NT2/D1 (cell line): Measurements from ENCODE around the gene RAPGEF6.
"Not testable (repeated sequence)": the region's sequence is repeated elsewhere in the genome, so short reads cannot be mapped to it uniquely, and the experiment has no call there.

Experiments used
- DNase-seq: peaks from one replicate; pipeline ENCODE4 v3.0.0-alpha.2; 2011; ENCODE audit warnings: low read depth, low spot score
- H3K27me3 ChIP-seq: 2 replicates; pipeline ENCODE4 v1.6.0; 2011; ENCODE audit warnings: mild to moderate bottlenecking; ENCODE audit not compliant: insufficient read length, insufficient read depth
- H3K36me3 ChIP-seq: 2 replicates; pipeline ENCODE4 v1.6.1; 2011; ENCODE audit warnings: mild to moderate bottlenecking, low read length, mixed read lengths; ENCODE audit not compliant: insufficient read depth, insufficient read length
- H3K4me1 ChIP-seq: 2 replicates; pipeline ENCODE4 v1.5.1; 2011; ENCODE audit not compliant: insufficient read depth, insufficient read length
- H3K4me3 ChIP-seq: 2 replicates; pipeline ENCODE4 v1.5.1; 2011; ENCODE audit warnings: low read depth; ENCODE audit not compliant: insufficient read length
- H3K9ac ChIP-seq: 2 replicates; pipeline ENCODE4 v1.6.0; 2011; ENCODE audit warnings: low read depth; ENCODE audit not compliant: insufficient read length
- H3K9me3 ChIP-seq: 2 replicates; pipeline ENCODE4 v1.5.1; 2011; ENCODE audit warnings: mild to moderate bottlenecking, low read length; ENCODE audit not compliant: insufficient read depth
- SUZ12 ChIP-seq: IDR thresholded peaks from 2 replicates; pipeline ENCODE4 v1.6.1; 2011; ENCODE audit not compliant: insufficient read length, insufficient read depth; ENCODE audit errors: extremely low read depth
- YY1 ChIP-seq: IDR thresholded peaks from 2 replicates; pipeline ENCODE4 v1.6.1; 2011; ENCODE audit not compliant: insufficient read length, insufficient read depth
- ZNF274 ChIP-seq: IDR thresholded peaks from 2 replicates; pipeline ENCODE4 v1.6.1; 2011; ENCODE audit warnings: mild to moderate bottlenecking, low read depth, low read length

RAPGEF6 gene

GRCh38 chr5:131400585-131400984 lies 234.4 kb downstream of the RAPGEF6 start:
- TF ChIP-seq SUZ12: no peak
- TF ChIP-seq YY1: no peak
- no peak for TF ChIP-seq ZNF274
- DNase-seq: no peak
- Histone ChIP-seq H3K4me1 (no peaks in the 10 kb centered on the region), H3K9me3 (no peaks in the 10 kb centered on the region), H3K36me3 (no peaks in the 10 kb centered on the region), H3K27me3 (no peaks in the 10 kb centered on the region), H3K4me3 (no peak overlapping the region), H3K9ac (no peak overlapping the region)

- H3K4me1 ChIP-seq, H3K36me3 ChIP-seq, H3K27me3 ChIP-seq, H3K4me3 ChIP-seq, H3K9me3 ChIP-seq, DNase-seq, H3K9ac ChIP-seq: not testable (repeated sequence)
Observed at GRCh38 chr5:131399007-131399406, 236.0 kb downstream of the RAPGEF6 start.

GRCh38 chr5:131396630-131397273 lies 238.3 kb downstream of the RAPGEF6 start:
- no peak overlapping the region for H3K9ac ChIP-seq
- H3K27me3 ChIP-seq: no peaks in the 10 kb centered on the region
- H3K9me3 ChIP-seq: no peaks in the 10 kb centered on the region
- DNase-seq: no peak
- H3K4me3 ChIP-seq: no peak overlapping the region
- H3K36me3 ChIP-seq: peaks cover 12% of the 10 kb centered on the region
- H3K4me1 ChIP-seq: no peaks in the 10 kb centered on the region
- TF ChIP-seq ZNF274 (no peak), SUZ12 (no peak), YY1 (no peak)

- no peak overlapping the region for H3K4me3 ChIP-seq
- no peaks in the 10 kb centered on the region for H3K27me3 ChIP-seq
- H3K9me3 ChIP-seq: no peaks in the 10 kb centered on the region
- H3K9ac ChIP-seq: no peak overlapping the region
- H3K36me3 ChIP-seq: peaks cover 13% of the 10 kb centered on the region
- no peaks in the 10 kb centered on the region for H3K4me1 ChIP-seq
- no peak for TF ChIP-seq YY1
- no peak for TF ChIP-seq SUZ12
- no peak for TF ChIP-seq ZNF274
- no peak for DNase-seq
Observed at GRCh38 chr5:131396015-131396414, 239.0 kb downstream of the RAPGEF6 start.

GRCh38 chr5:131394128-131394527 lies 240.9 kb downstream of the RAPGEF6 start:
- no peak overlapping the region for H3K4me3 ChIP-seq
- H3K9ac ChIP-seq: no peak overlapping the region
- H3K4me1 ChIP-seq: no peaks in the 10 kb centered on the region
- H3K27me3 ChIP-seq: no peaks in the 10 kb centered on the region
- no peak for TF ChIP-seq ZNF274
- TF ChIP-seq SUZ12: no peak
- no peak for TF ChIP-seq YY1
- no peak for DNase-seq
- no peaks in the 10 kb centered on the region for H3K9me3 ChIP-seq
- H3K36me3 ChIP-seq: peaks cover 13% of the 10 kb centered on the region

- H3K9ac ChIP-seq: no peak overlapping the region
- TF ChIP-seq YY1 (no peak), SUZ12 (no peak), ZNF274 (no peak)
- DNase-seq: no peak
- no peaks in the 10 kb centered on the region for H3K27me3 ChIP-seq
- H3K9me3 ChIP-seq: no peaks in the 10 kb centered on the region
- no peak overlapping the region for H3K4me3 ChIP-seq
- H3K36me3 ChIP-seq: peaks cover 13% of the 10 kb centered on the region
- no peaks in the 10 kb centered on the region for H3K4me1 ChIP-seq
Observed at GRCh38 chr5:131393498-131393968, 241.5 kb downstream of the RAPGEF6 start.

GRCh38 chr5:131392466-131393095 lies 242.4 kb downstream of the RAPGEF6 start:
- DNase-seq: no peak
- TF ChIP-seq YY1 (no peak), ZNF274 (no peak), SUZ12 (no peak)
- Histone ChIP-seq H3K27me3 (no peaks in the 10 kb centered on the region), H3K9ac (no peak overlapping the region), H3K4me1 (no peaks in the 10 kb centered on the region), H3K36me3 (peaks cover 13% of the 10 kb centered on the region), H3K9me3 (no peaks in the 10 kb centered on the region), H3K4me3 (no peak overlapping the region)

- no peak for DNase-seq
- Histone ChIP-seq H3K9me3 (no peaks in the 10 kb centered on the region), H3K27me3 (no peaks in the 10 kb centered on the region), H3K9ac (no peak overlapping the region), H3K4me1 (no peaks in the 10 kb centered on the region), H3K36me3 (peaks cover 7% of the 10 kb centered on the region), H3K4me3 (no peak overlapping the region)
- TF ChIP-seq SUZ12 (no peak), YY1 (no peak), ZNF274 (no peak)
Observed at GRCh38 chr5:131389869-131390265, 245.2 kb downstream of the RAPGEF6 start.
